GM12865 (cell line): ENCODE data around the gene MYOG.

ENCODE experiments used
- DNase-seq: peaks from one replicate; pipeline ENCODE4 v3.0.0; 2010; ENCODE audit warnings: low read depth
- H3K4me3 ChIP-seq: 2 replicates; pipeline ENCODE4 v1.5.1; 2011; ENCODE audit warnings: mild to moderate bottlenecking, low read depth, low read length, control low read depth
- TF ChIP-seq, protein P1 (sequence below): IDR thresholded peaks from 2 replicates; pipeline ENCODE4 v1.5.1; 2011; ENCODE audit warnings: low read length, control low read depth, low read depth, inconsistent platforms; ENCODE audit not compliant: insufficient read depth; ENCODE audit errors: missing control alignments

The MYOG gene

DNA sequence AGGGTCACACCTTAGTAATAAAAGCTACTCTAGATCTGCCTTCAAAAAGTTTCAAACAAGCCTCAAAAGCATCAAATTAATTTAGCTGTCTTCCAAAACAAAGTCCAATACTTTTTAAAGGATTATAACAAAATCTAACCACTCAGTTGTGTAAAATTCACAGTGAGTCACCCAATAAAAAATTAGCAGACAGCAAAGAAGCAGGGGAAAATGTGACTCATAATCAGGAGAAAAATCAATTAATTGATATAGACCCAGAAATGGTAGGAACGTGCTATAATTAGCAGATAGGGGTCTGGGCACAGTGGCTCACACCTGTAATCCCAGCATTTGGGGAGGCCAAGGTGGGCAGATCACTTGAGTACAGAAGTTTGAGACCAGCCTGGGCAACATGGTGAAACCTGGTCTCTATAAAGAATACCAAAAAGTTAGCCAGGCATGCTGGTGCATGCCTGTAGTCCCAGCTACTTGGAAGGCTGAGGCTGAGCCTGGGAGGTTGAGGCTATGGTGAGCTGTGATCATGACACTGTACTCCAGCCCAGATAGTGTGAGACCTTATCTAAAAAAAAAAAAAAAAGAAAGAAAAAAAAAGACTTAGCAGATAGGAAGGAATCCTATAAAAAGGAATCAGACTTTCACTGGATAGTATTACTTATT lies 8.1 kb upstream of the MYOG start:
- DNase-seq: no peak
- TF ChIP-seq, protein P1, sequence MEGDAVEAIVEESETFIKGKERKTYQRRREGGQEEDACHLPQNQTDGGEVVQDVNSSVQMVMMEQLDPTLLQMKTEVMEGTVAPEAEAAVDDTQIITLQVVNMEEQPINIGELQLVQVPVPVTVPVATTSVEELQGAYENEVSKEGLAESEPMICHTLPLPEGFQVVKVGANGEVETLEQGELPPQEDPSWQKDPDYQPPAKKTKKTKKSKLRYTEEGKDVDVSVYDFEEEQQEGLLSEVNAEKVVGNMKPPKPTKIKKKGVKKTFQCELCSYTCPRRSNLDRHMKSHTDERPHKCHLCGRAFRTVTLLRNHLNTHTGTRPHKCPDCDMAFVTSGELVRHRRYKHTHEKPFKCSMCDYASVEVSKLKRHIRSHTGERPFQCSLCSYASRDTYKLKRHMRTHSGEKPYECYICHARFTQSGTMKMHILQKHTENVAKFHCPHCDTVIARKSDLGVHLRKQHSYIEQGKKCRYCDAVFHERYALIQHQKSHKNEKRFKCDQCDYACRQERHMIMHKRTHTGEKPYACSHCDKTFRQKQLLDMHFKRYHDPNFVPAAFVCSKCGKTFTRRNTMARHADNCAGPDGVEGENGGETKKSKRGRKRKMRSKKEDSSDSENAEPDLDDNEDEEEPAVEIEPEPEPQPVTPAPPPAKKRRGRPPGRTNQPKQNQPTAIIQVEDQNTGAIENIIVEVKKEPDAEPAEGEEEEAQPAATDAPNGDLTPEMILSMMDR: no peak
- H3K4me3 ChIP-seq: no peak overlapping the region

DNA sequence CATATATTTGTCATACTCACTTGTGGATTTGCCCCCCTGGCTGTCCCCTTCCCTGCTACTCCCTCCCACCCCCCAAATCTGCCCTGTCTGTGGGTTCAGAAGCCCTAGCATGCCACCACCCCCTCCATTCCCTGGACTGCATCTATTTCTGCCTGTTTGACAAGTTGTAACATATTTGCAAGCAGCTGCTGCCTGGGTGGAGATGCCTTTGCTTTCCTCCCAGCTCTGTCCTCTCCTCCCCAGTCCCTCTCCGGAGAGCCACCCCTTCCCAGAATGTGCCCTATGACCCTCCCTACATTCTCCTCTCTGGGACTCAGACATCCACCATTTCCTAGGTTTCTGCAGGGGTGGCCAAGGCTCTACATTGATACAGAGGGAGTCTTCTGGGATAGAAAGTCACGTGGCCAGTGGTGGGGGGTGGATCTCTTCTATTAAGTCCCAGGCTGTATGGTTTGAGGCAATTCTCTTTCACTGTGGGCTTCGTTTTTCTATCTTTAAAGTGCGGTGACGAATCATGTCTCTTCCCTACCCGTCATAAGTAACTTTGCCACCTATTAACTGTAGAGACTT lies 6.0 kb upstream of the MYOG start:
- no peak for DNase-seq
- TF ChIP-seq, protein P1: no peak
- H3K4me3 ChIP-seq: no peak overlapping the region

DNA sequence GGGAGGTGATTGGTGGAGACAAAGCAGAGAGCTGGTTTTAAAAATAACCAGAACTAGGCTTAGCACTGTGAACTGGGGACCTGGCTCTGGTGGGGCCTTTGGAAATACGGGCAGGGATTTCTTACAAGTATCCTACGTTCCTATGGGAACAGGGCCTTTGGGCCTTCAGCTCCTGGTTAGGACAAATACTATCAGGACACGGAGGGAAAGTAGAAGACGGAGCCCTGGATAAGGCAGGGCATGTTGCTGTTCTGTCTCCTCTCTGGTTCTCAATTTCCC lies 5.3 kb upstream of the MYOG start:
- DNase-seq: no peak
- TF ChIP-seq, protein P1: no peak
- H3K4me3 ChIP-seq: no peak overlapping the region

DNA sequence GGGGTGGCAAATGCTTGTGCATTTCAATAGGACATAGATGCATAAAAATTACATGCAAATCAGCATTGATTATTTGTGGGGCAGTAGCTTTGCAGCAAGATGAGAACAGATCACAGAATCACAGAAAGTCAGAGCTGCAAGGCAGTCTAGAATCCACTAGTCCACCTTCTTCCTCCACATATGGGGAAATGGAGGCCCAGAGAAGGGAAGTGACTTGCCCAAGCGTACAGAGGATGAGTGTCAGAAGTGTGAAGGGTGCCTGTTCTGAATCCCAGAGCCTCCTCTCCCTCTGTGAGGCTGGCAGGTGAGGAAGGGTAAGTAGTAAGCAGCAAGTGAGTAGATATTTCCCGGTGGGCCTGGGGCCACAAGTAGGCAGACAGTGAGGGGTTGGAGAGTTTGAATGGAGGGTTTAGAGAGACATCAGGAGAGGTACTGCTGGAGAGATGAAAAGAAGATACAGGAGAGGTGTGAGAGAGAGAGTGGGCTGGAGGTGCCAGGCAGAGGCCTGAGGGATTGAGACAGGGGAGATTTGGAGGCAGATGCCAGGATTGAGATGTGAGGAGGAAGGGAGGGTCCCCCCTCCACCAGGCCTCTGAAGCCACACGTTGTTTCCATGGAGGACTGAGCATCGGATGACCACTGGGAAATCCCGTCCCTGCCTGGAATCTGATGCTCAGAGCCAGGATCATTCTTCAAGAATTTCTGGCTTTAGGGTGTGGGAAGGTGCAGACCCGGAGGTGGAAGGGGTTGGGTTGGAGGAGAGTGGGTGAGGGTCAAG lies 4.8 kb upstream of the MYOG start:
- H3K4me3 ChIP-seq: no peak overlapping the region
- DNase-seq: no peak
- TF ChIP-seq, protein P1: no peak

DNA sequence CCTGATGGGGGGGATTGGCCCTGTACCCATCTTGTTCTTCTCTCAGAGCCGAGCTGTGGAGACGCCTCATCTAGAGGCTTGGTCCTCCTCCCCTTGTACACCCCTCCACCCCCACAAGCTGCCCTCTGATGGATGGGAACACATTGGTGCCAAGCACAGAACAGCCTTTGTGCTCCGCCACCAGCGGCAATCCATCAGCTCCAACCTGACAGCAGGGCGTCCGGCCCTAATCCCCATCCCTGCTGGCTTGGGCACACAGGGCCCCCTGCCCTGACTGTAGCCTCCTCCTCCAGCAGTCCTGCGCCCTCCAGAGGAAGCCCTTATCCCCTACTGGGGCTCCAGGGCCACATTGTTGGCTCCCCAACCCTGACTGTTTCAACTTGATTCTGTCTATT lies 3.8 kb upstream of the MYOG start:
- DNase-seq: no peak
- TF ChIP-seq, protein P1: no peak
- no peak overlapping the region for H3K4me3 ChIP-seq

DNA sequence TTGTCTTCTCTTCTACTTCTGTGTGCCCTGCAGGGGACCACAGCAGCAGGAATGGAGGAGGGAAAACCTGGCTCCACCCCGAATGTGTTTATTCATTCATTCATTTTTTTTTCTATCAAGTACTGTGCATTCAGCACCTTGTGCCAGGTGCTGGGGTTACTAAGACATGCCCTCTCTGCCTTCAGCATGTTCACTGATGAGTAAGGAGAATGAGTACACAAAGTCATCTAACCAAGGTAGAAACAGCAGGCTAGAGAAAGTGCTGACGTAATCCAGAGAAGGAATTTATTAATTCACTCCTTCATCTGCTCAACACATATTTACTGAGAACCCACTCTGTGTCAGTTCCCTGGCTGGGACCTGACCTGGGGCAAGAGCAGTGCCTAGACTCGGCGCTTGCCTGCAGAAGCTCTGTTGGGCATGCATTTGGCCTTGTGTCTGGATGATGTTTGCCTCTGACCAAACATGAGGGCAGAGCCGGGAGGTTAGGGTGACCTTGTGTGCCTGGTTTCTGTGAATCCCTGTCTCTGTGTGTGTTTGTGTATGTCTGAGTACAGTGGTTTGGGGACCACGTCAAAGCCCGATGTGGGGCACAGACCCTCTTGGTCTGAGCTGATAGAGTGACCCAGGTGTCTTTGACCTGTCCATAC lies 3.3 kb upstream of the MYOG start:
- TF ChIP-seq, protein P1: no peak
- no peak overlapping the region for H3K4me3 ChIP-seq
- DNase-seq: no peak
